ENCODE data around the gene PAXX. TPM values are rescaled to one million over a fixed set of nuclear protein-coding genes. Genes with fewer than 3 reads are reported as not detected.

Gene PAXX
- total RNA-seq, 1 donor from 2014 or later: 70.1 TPM

- H3K4me3 ChIP-seq (ENCODE audit: low read depth, low read length): no peak overlapping the region
- no peak for DNase-seq (ENCODE audit: low read depth)
- TF ChIP-seq CTCF (conservative IDR thresholded peaks at IDR 0.05; ENCODE audit: low read depth, low read length): no peak
Observed at GRCh38 chr9:137015540-137015930, 23.3 kb downstream of the PAXX start.

GRCh38 chr9:137015976-137016375 is 23.8 kb downstream of the PAXX start:
- DNase-seq (ENCODE audit: low read depth): no peak
- TF ChIP-seq CTCF (conservative IDR thresholded peaks at IDR 0.05; ENCODE audit: low read depth, low read length): no peak
- H3K4me3 ChIP-seq (ENCODE audit: low read depth, low read length): no peak overlapping the region

- TF ChIP-seq CTCF (conservative IDR thresholded peaks at IDR 0.05; ENCODE audit: low read depth, low read length): no peak
- no peak for DNase-seq (ENCODE audit: low read depth)
- H3K4me3 ChIP-seq (ENCODE audit: low read depth, low read length): no peak overlapping the region
Observed at GRCh38 chr9:137016436-137016835, 24.2 kb downstream of the PAXX start.

GRCh38 chr9:137017071-137017470 is 24.8 kb downstream of the PAXX start:
- no peak for TF ChIP-seq CTCF (conservative IDR thresholded peaks at IDR 0.05; ENCODE audit: low read depth, low read length)

GRCh38 chr9:137017791-137018497 is 25.7 kb downstream of the PAXX start:
- TF ChIP-seq CTCF (conservative IDR thresholded peaks at IDR 0.05; ENCODE audit: low read depth, low read length): no peak

More at GRCh38 chr9:137017071-137017470, 24.8 kb downstream of the PAXX start:
- H3K4me3 ChIP-seq (ENCODE audit: low read depth, low read length): no peak overlapping the region
- no peak for DNase-seq (ENCODE audit: low read depth)

GRCh38 chr9:137018761-137019559 is 26.7 kb downstream of the PAXX start:
- H3K4me3 ChIP-seq (ENCODE audit: low read depth, low read length): no peak overlapping the region
- DNase-seq (ENCODE audit: low read depth): no peak
- no peak for TF ChIP-seq CTCF (conservative IDR thresholded peaks at IDR 0.05; ENCODE audit: low read depth, low read length)

More at GRCh38 chr9:137017791-137018497, 25.7 kb downstream of the PAXX start:
- no peak overlapping the region for H3K4me3 ChIP-seq (ENCODE audit: low read depth, low read length)
- no peak for DNase-seq (ENCODE audit: low read depth)

All from epithelial cell of proximal tubule (primary cell).